HepG2 (cell line): ENCODE measurements around the gene BEST2. TPM values are rescaled to one million over a fixed set of nuclear protein-coding genes. Genes with fewer than 3 reads are reported as not detected.

ENCODE experiments used
- CBX1 ChIP-seq: IDR thresholded peaks from one replicate; pipeline ENCODE4 v1.6.1; 2016; ENCODE audit warnings: antibody characterized with exemption, low read depth
- CHD4 ChIP-seq: fragments of 200-600 bp; sonication (generic); IDR thresholded peaks from 2 replicates; pipeline ENCODE4 v1.7.0; 2017; ENCODE audit warnings: mild to moderate bottlenecking, low read length, borderline replicate concordance
- HNF4G ChIP-seq, 2 experiments: sonication (generic) in 1 of 2; formaldehyde crosslinking in 1 of 2; IDR thresholded peaks; 2 replicates each; pipeline versions ENCODE4 v1.4.0 to v1.6.1; 2011 to 2020; ENCODE audit warnings: borderline replicate concordance in 2 of 2, low read depth in 2 of 2, mild to moderate bottlenecking in 2 of 2, low read length in 1 of 2, missing genetic modification reagents in 1 of 2, moderate library complexity in 1 of 2
- MAF1 ChIP-seq: sonication (generic); formaldehyde crosslinking; IDR thresholded peaks from 2 replicates; pipeline ENCODE4 v1.5.0; 2020; ENCODE audit warnings: missing genetic modification reagents, borderline replicate concordance
- MIER3 ChIP-seq: IDR thresholded peaks from 2 replicates; pipeline ENCODE4 v1.6.1; 2016; ENCODE audit warnings: missing compliant biosample characterization, borderline replicate concordance
- NCOR1 ChIP-seq: fragments of 200-600 bp; sonication (generic); IDR thresholded peaks from 2 replicates; pipeline ENCODE4 v1.7.0; 2017; ENCODE audit warnings: antibody characterized with exemption, low read length, borderline replicate concordance
- NR1H2 ChIP-seq: sonication (generic); formaldehyde crosslinking; IDR thresholded peaks from 2 replicates; pipeline ENCODE4 v1.8.1; 2022; ENCODE audit warnings: low read depth, missing genetic modification reagents, borderline replicate concordance
- PRPF4 ChIP-seq: fragments of 200-400 bp; formaldehyde crosslinking; IDR thresholded peaks from 2 replicates; pipeline ENCODE4 v1.6.1; 2016; ENCODE audit warnings: low read length, low read depth; ENCODE audit not compliant: poor library complexity, severe bottlenecking
- TGIF2 ChIP-seq: IDR thresholded peaks from 2 replicates; pipeline ENCODE4 v1.6.1; 2016; ENCODE audit warnings: control low read depth, missing compliant biosample characterization
- ZMYM3 ChIP-seq: sonication (generic); formaldehyde crosslinking; IDR thresholded peaks from 2 replicates; pipeline ENCODE4 v1.5.1; 2020; ENCODE audit warnings: mild to moderate bottlenecking, missing genetic modification reagents
- ZNF296 ChIP-seq: sonication (generic); formaldehyde crosslinking; conservative IDR thresholded peaks from 2 replicates; pipeline ENCODE4 v1.5.0; 2020; ENCODE audit warnings: mild to moderate bottlenecking, missing genetic modification reagents
- ZNF557 ChIP-seq: sonication (generic); formaldehyde crosslinking; IDR thresholded peaks from 2 replicates; pipeline ENCODE4 v1.4.0; 2020; ENCODE audit warnings: missing genetic modification reagents
- ZNF605 ChIP-seq: sonication (generic); formaldehyde crosslinking; IDR thresholded peaks from 2 replicates; pipeline ENCODE4 v1.8.0; 2022; ENCODE audit warnings: mild to moderate bottlenecking, missing genetic modification reagents
- ZNF841 ChIP-seq: sonication (generic); formaldehyde crosslinking; IDR thresholded peaks from 2 replicates; pipeline ENCODE4 v1.8.1; 2023; ENCODE audit warnings: missing genetic modification reagents, borderline replicate concordance
- ZSCAN12 ChIP-seq: sonication (generic); formaldehyde crosslinking; IDR thresholded peaks from 2 replicates; pipeline ENCODE4 v1.9.0; 2021; ENCODE audit warnings: mild to moderate bottlenecking, missing genetic modification reagents
- polyA plus RNA-seq, 8 experiments: library from polyadenylated mRNA; depleted of rRNA in 3 of 8; stranded (reverse) in 7 of 8; unstranded in 1 of 8; fragments of >200 nt; fragmentation: Illumina TruSeq in 4 of 8; extraction: Trizol in 4 of 8; gene quantifications; 2 replicates each; pipeline versions ENCODE4 v1.2.1 to v1.2.3, GENCODE V29; 2011 to 2016; ENCODE audit warnings: low read depth in 4 of 8, missing spikeins in 1 of 8, mixed read lengths in 1 of 8; ENCODE audit not compliant: insufficient read depth in 1 of 8
- total RNA-seq, 5 experiments: library from RNA; depleted of rRNA; stranded (reverse); fragments of >200 nt; fragmentation: Illumina TruSeq; extraction: Trizol; gene quantifications; 2 replicates each; pipeline ENCODE4 v1.2.3, GENCODE V29; 2016; ENCODE audit warnings: low read depth in 1 of 5
- TF ChIP-seq, protein P1 (sequence below): sonication (generic); formaldehyde crosslinking; IDR thresholded peaks from 2 replicates; pipeline ENCODE4 v1.4.0; 2020; ENCODE audit warnings: mild to moderate bottlenecking, low read depth, missing genetic modification reagents
- TF ChIP-seq, protein P2 (sequence below): sonication (generic); formaldehyde crosslinking; IDR thresholded peaks from 2 replicates; pipeline ENCODE4 v1.4.0; 2020; ENCODE audit warnings: missing genetic modification reagents
- TF ChIP-seq, protein P3 (sequence below): sonication (generic); formaldehyde crosslinking; IDR thresholded peaks from 2 replicates; pipeline ENCODE4 v1.9.0; 2022; ENCODE audit warnings: missing genetic modification reagents, mild to moderate bottlenecking, borderline replicate concordance
- TF ChIP-seq, protein P4 (sequence below): sonication (generic); IDR thresholded peaks from 2 replicates; pipeline ENCODE4 v1.6.1; 2016; ENCODE audit warnings: low read depth, borderline replicate concordance

The BEST2 gene
- total and polyA plus RNA-seq, 2 of the 13 experiments (the other 11 are each of a cell fraction or from before 2014, with no cell fraction given), result not detected

DNA sequence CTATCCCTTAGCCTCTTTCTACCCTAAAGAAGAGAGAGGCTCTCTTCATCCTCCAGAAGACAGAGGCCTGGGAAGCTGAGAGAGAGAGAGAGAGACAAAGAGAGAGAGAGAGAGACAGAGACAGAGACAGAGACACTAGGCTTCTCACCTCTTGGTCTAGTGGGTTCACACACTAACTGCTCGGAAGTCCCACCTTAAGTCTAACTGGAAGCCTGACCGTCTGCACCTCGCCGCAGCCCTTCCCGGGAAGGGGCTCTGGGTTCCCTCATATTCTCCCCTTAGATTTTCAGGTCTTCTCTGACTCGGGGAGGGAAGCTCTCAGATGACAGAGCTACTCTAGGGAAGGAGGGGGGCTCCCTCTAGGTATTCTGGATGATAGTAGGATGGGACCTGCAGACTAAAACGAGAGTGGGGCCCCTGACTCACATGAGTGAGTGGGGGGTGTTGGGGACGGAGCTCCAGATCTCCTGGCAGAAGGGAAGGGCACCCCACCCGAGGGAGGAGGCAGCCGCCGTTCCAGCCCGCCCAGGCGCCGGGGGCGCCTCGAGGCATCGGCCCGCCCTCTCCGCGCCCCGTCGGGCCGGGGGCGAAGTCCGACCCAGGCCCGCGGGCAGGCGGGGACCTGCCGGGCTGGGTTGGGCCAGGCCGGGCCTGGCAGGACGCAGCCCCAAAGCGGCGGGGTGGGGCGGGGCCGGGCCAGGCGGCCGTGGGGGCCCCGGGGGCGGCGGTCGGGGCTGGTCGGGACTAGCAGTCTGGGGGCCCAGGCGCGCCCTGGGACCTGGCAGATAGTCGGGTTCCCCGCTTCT lies 37.7 kb downstream of the BEST2 start (continued):
- no peak for TF ChIP-seq ZNF841 (CRISPR knock-in tag)
- TF ChIP-seq, protein P1, sequence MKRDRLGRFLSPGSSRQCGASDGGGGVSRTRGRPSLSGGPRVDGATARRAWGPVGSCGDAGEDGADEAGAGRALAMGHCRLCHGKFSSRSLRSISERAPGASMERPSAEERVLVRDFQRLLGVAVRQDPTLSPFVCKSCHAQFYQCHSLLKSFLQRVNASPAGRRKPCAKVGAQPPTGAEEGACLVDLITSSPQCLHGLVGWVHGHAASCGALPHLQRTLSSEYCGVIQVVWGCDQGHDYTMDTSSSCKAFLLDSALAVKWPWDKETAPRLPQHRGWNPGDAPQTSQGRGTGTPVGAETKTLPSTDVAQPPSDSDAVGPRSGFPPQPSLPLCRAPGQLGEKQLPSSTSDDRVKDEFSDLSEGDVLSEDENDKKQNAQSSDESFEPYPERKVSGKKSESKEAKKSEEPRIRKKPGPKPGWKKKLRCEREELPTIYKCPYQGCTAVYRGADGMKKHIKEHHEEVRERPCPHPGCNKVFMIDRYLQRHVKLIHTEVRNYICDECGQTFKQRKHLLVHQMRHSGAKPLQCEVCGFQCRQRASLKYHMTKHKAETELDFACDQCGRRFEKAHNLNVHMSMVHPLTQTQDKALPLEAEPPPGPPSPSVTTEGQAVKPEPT, result 0 out of 2 replicates have a peak, but pooled peaks have one; percentile 9
- TF ChIP-seq ZSCAN12 (CRISPR knock-in tag), result no peak
- TF ChIP-seq, protein P2, sequence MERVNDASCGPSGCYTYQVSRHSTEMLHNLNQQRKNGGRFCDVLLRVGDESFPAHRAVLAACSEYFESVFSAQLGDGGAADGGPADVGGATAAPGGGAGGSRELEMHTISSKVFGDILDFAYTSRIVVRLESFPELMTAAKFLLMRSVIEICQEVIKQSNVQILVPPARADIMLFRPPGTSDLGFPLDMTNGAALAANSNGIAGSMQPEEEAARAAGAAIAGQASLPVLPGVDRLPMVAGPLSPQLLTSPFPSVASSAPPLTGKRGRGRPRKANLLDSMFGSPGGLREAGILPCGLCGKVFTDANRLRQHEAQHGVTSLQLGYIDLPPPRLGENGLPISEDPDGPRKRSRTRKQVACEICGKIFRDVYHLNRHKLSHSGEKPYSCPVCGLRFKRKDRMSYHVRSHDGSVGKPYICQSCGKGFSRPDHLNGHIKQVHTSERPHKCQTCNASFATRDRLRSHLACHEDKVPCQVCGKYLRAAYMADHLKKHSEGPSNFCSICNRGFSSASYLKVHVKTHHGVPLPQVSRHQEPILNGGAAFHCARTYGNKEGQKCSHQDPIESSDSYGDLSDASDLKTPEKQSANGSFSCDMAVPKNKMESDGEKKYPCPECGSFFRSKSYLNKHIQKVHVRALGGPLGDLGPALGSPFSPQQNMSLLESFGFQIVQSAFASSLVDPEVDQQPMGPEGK, result no peak
- 0 out of 2 replicates have a peak, but pooled peaks have one; percentile 39 for TF ChIP-seq TGIF2 (CRISPR knock-in tag)
- no peak for TF ChIP-seq ZNF296 (CRISPR knock-in tag)
- peak; percentile 80 for TF ChIP-seq HNF4G (IDR thresholded peaks at IDR 0.05; ENCODE audit: borderline replicate concordance, low read depth, low read length)
- TF ChIP-seq HNF4G (CRISPR knock-in tag; IDR thresholded peaks at IDR 0.05; ENCODE audit: borderline replicate concordance, low read depth), result no peak; the same call in 1 of the 2 replicates
- TF ChIP-seq PRPF4, result no peak
- peak; percentile 96 for TF ChIP-seq ZMYM3 (CRISPR knock-in tag)
- TF ChIP-seq, protein P3, sequence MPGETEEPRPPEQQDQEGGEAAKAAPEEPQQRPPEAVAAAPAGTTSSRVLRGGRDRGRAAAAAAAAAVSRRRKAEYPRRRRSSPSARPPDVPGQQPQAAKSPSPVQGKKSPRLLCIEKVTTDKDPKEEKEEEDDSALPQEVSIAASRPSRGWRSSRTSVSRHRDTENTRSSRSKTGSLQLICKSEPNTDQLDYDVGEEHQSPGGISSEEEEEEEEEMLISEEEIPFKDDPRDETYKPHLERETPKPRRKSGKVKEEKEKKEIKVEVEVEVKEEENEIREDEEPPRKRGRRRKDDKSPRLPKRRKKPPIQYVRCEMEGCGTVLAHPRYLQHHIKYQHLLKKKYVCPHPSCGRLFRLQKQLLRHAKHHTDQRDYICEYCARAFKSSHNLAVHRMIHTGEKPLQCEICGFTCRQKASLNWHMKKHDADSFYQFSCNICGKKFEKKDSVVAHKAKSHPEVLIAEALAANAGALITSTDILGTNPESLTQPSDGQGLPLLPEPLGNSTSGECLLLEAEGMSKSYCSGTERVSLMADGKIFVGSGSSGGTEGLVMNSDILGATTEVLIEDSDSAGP, result 0 out of 2 replicates have a peak, but pooled peaks have one; percentile 3
- no peak for TF ChIP-seq MIER3 (CRISPR knock-in tag)
- TF ChIP-seq NCOR1, result peak; percentile 16; the same call in 1 of the 2 replicates
- TF ChIP-seq, protein P4, sequence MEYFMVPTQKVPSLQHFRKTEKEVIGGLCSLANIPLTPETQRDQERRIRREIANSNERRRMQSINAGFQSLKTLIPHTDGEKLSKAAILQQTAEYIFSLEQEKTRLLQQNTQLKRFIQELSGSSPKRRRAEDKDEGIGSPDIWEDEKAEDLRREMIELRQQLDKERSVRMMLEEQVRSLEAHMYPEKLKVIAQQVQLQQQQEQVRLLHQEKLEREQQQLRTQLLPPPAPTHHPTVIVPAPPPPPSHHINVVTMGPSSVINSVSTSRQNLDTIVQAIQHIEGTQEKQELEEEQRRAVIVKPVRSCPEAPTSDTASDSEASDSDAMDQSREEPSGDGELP, result 0 out of 2 replicates have a peak, but pooled peaks have one; percentile 3
- no peak for TF ChIP-seq CBX1
- no peak for TF ChIP-seq MAF1 (CRISPR knock-in tag)
- no peak for TF ChIP-seq NR1H2 (CRISPR knock-in tag)
- peak; percentile 44; the same call in 1 of the 2 replicates for TF ChIP-seq ZNF605 (CRISPR knock-in tag)
- no peak for TF ChIP-seq ZNF557 (CRISPR knock-in tag)
- peak; percentile 51; the same call in 1 of the 2 replicates for TF ChIP-seq CHD4
